GM12878 (cell line): Measurements from ENCODE around the gene HCAR2. TPM values are rescaled to one million over a fixed set of nuclear protein-coding genes. Genes with fewer than 3 reads are reported as not detected.

Experiments used
- ATAC-seq: fragments of 200-7000 bp; cut with Tn5 transposase; 3 replicates; pipeline ENCODE4 v1.9.1; 2020; ENCODE audit warnings: mild to moderate bottlenecking, moderate library complexity
- BruUV-seq: library from RNA; stranded (reverse); fragments of 400-500 nt; replicated peaks from 2 replicates; lab custom pipeline; 2021; lab: Mats Ljungman, UMichigan
- CTCF ChIA-PET: fragments of 300-600 bp; sonication (Branson Sonifier 250); formaldehyde crosslinking; extraction: SDS; loops from one replicate; lab custom pipeline; 2021; ENCODE audit warnings: inconsistent platforms; lab: Yijun Ruan, JAX
- POLR2A ChIA-PET: fragments of 350-600 bp; formaldehyde crosslinking; extraction: SDS; loops from one replicate; lab custom pipeline; 2021; ENCODE audit warnings: inconsistent platforms; lab: Charles Lee
- RAD21 ChIA-PET: fragments of 300-600 bp; sonication (Branson Sonifier 250); formaldehyde crosslinking; loops from one replicate; lab custom pipeline; 2023; ENCODE audit warnings: antibody characterized with exemption; ENCODE audit not compliant: unreplicated experiment; lab: Charles Lee
- SMC1A ChIA-PET: fragments of 300-600 bp; sonication (Branson Sonifier 250); formaldehyde crosslinking; loops from one replicate; lab custom pipeline; 2023; ENCODE audit not compliant: unreplicated experiment, uncharacterized antibody; lab: Charles Lee
- DNase-seq: peaks from one replicate; pipeline ENCODE4 v3.0.0-alpha.2; 2011; ENCODE audit warnings: low read depth, low spot score
- FAIRE-seq: peaks from 3 replicates; lab custom pipeline; 2011; peaks lifted over from hg19 to GRCh38; lab: Jason Lieb, UNC
- H2AFZ ChIP-seq: 2 replicates; pipeline ENCODE4 v1.6.0; 2011; ENCODE audit warnings: low read depth, low read length, control low read depth; ENCODE audit not compliant: control insufficient read depth
- H3K27ac ChIP-seq: 2 replicates; pipeline ENCODE4 v1.5.1; 2011; ENCODE audit warnings: control low read depth; ENCODE audit not compliant: control insufficient read depth, insufficient read depth
- H3K27me3 ChIP-seq, 2 experiments: replicated peaks in 1 of 2; 2 replicates each; pipeline versions ENCODE4 v1.6.0 to v1.6.1; 2011; ENCODE audit warnings: low read length in 1 of 2; ENCODE audit not compliant: control insufficient read depth in 2 of 2, insufficient read depth in 2 of 2
- H3K36me3 ChIP-seq, 2 experiments: 2 replicates each; pipeline ENCODE4 v1.5.1; 2011; ENCODE audit warnings: low read length in 1 of 2; ENCODE audit not compliant: control insufficient read depth in 2 of 2, insufficient read depth in 2 of 2
- H3K4me1 ChIP-seq: 2 replicates; pipeline ENCODE4 v1.6.1; 2011; ENCODE audit warnings: mild to moderate bottlenecking, low read length, moderate library complexity, mixed read lengths; ENCODE audit not compliant: control insufficient read depth, insufficient read depth
- H3K4me2 ChIP-seq: 2 replicates; pipeline ENCODE4 v1.6.0; 2011; ENCODE audit warnings: control low read depth; ENCODE audit not compliant: control insufficient read depth, insufficient read depth
- H3K4me3 ChIP-seq: fragments of 200-600 bp; sonication (generic); 2 replicates; pipeline ENCODE4 v1.5.1; 2016
- H3K79me2 ChIP-seq: 2 replicates; pipeline ENCODE4 v1.6.0; 2011; ENCODE audit warnings: low read length; ENCODE audit not compliant: control insufficient read depth, insufficient read depth
- H3K9ac ChIP-seq: 2 replicates; pipeline ENCODE4 v1.8.0; 2011; ENCODE audit warnings: low read length, control low read depth, mixed read lengths; ENCODE audit not compliant: control insufficient read depth, insufficient read depth
- H3K9me3 ChIP-seq: replicated peaks from 3 replicates; pipeline ENCODE4 v1.5.1; 2011; ENCODE audit warnings: mild to moderate bottlenecking, low read length; ENCODE audit not compliant: control insufficient read depth, insufficient read depth
- H4K20me1 ChIP-seq: 2 replicates; pipeline ENCODE4 v1.6.0; 2011; ENCODE audit not compliant: control insufficient read depth, insufficient read depth
- ATF2 ChIP-seq: IDR thresholded peaks from 2 replicates; pipeline ENCODE4 v1.6.1; 2012; ENCODE audit warnings: low read length, inconsistent platforms
- BRCA1 ChIP-seq: IDR thresholded peaks from 2 replicates; pipeline ENCODE4 v1.6.1; 2011; ENCODE audit warnings: low read depth, low read length, improper control_type of control experiment
- EP300 ChIP-seq, 2 experiments: fragments of 150-350 bp in 1 of 2; IDR thresholded peaks; 2 replicates each; pipeline ENCODE4 v1.6.1; 2011 to 2012; ENCODE audit warnings: low read depth in 2 of 2, low read length in 2 of 2, borderline replicate concordance in 1 of 2, improper control_type of control experiment in 1 of 2, inconsistent platforms in 1 of 2; ENCODE audit not compliant: control insufficient read depth in 1 of 2
- HCFC1 ChIP-seq: fragments of 150-350 bp; IDR thresholded peaks from 2 replicates; pipeline ENCODE4 v1.6.1; 2014; ENCODE audit warnings: low read length
- HDAC2 ChIP-seq: fragments of 200-600 bp; sonication (generic); IDR thresholded peaks from 2 replicates; pipeline ENCODE4 v1.6.1; 2017
- IKZF2 ChIP-seq, 2 experiments: fragments of 450-650 bp; IDR thresholded peaks; 2 replicates each; pipeline ENCODE4 v1.6.1; 2017; ENCODE audit warnings: mild to moderate bottlenecking in 2 of 2, moderate library complexity in 2 of 2
- JUNB ChIP-seq: IDR thresholded peaks from 2 replicates; pipeline ENCODE4 v1.6.1; 2016; ENCODE audit warnings: antibody characterized with exemption, mild to moderate bottlenecking
- KDM1A ChIP-seq: fragments of 200-600 bp; sonication (generic); IDR thresholded peaks from 2 replicates; pipeline ENCODE4 v1.6.1; 2016; ENCODE audit warnings: borderline replicate concordance
- MEF2B ChIP-seq: fragments of 450-650 bp; IDR thresholded peaks from 2 replicates; pipeline ENCODE4 v1.6.1; 2018; ENCODE audit warnings: mild to moderate bottlenecking, moderate library complexity; ENCODE audit not compliant: partially characterized antibody, poor library complexity, severe bottlenecking
- NFIC ChIP-seq: IDR thresholded peaks from 2 replicates; pipeline ENCODE4 v1.6.1; 2012; ENCODE audit warnings: low read depth, mild to moderate bottlenecking, inconsistent platforms, low read length, moderate library complexity
- NFXL1 ChIP-seq: fragments of 450-650 bp; IDR thresholded peaks from 2 replicates; pipeline ENCODE4 v1.6.1; 2017; ENCODE audit warnings: antibody characterized with exemption, mild to moderate bottlenecking, borderline replicate concordance
- PML ChIP-seq: IDR thresholded peaks from 2 replicates; pipeline ENCODE4 v1.6.1; 2012; ENCODE audit warnings: low read length, inconsistent platforms
- RELB ChIP-seq: fragments of 450-650 bp; IDR thresholded peaks from 2 replicates; pipeline ENCODE4 v1.6.1; 2017; ENCODE audit warnings: low read depth, mild to moderate bottlenecking, moderate library complexity
- SMAD5 ChIP-seq: IDR thresholded peaks from 2 replicates; pipeline ENCODE4 v1.6.1; 2016; ENCODE audit warnings: antibody characterized with exemption, low read depth
- TAF1 ChIP-seq: IDR thresholded peaks from 2 replicates; pipeline ENCODE4 v1.6.1; 2011; ENCODE audit warnings: mild to moderate bottlenecking, low read depth, low read length, borderline replicate concordance
- YY1 ChIP-seq: IDR thresholded peaks from 2 replicates; pipeline ENCODE4 v1.6.1; 2011; ENCODE audit warnings: low read depth, mild to moderate bottlenecking, low read length
- ZNF217 ChIP-seq: fragments of 450-650 bp; IDR thresholded peaks from 2 replicates; pipeline ENCODE4 v1.6.1; 2017; ENCODE audit warnings: antibody characterized with exemption, mild to moderate bottlenecking
- ZNF24 ChIP-seq: fragments of 450-650 bp; IDR thresholded peaks from 2 replicates; pipeline ENCODE4 v1.6.1; 2017; ENCODE audit warnings: antibody characterized with exemption, mild to moderate bottlenecking
- ZSCAN29 ChIP-seq: fragments of 450-650 bp; IDR thresholded peaks from 2 replicates; pipeline ENCODE4 v1.6.1; 2017; ENCODE audit warnings: mild to moderate bottlenecking, moderate library complexity
- WGBS: methylation state at CpG from one replicate; pipeline ENCODE4 v1.1.6; 2016; ENCODE audit warnings: low lambda C conversion rate; ENCODE audit not compliant: insufficient replicate concordance, insufficient coverage; ENCODE audit errors: missing lambda C conversion rate; 5-methylcytosine and 5-hydroxymethylcytosine counted together
- in situ Hi-C: fragments of 300-500 bp; cut with MboI; formaldehyde crosslinking; loops from 9 replicates; pipeline ENCODE4 v1.14.3; 2018; ENCODE audit warnings: mixed read lengths
- intact Hi-C: fragments of 100-400 bp; cut with micrococcal nuclease; formaldehyde crosslinking; loops from one replicate; pipeline ENCODE4 v1.14.2; 2022; ENCODE audit not compliant: unreplicated experiment
- polyA plus RNA-seq, 11 experiments: library from polyadenylated mRNA; depleted of rRNA in 4 of 11; unstranded in 6 of 11; stranded (reverse) in 5 of 11; fragments of >200 nt; fragmentation: Nextera tagmentation in 4 of 11; fragmentation: Illumina TruSeq in 1 of 11; extraction: Ambion mirVana in 4 of 11; extraction: Trizol in 1 of 11; gene quantifications; 1 replicate in 1 of 11; 2 replicates in 10 of 11; pipeline versions ENCODE4 v1.2.1 to v1.2.3, GENCODE V29; 2011 to 2016; ENCODE audit warnings: inconsistent platforms in 2 of 11, missing spikeins in 2 of 11, low read depth in 1 of 11
- total RNA-seq, 4 experiments: library from RNA; depleted of rRNA in 3 of 4; stranded (reverse); fragments of >200 nt in 3 of 4; fragmentation: Illumina TruSeq in 1 of 4; extraction: Trizol in 1 of 4; gene quantifications; 2 replicates each; pipeline versions ENCODE4 v1.2.1 to v1.2.3, GENCODE V29; 2013 to 2021
- TF ChIP-seq, protein P1 (sequence below): fragments of 450-650 bp; IDR thresholded peaks from 2 replicates; pipeline ENCODE4 v1.6.1; 2016; ENCODE audit warnings: mild to moderate bottlenecking

HCAR2 gene
- total and polyA plus RNA-seq, 10 of the 15 experiments (the other 5 are each of a cell fraction or from before 2014, with no cell fraction given), result 0.19 to 0.66 (median 0.35) TPM

DNA sequence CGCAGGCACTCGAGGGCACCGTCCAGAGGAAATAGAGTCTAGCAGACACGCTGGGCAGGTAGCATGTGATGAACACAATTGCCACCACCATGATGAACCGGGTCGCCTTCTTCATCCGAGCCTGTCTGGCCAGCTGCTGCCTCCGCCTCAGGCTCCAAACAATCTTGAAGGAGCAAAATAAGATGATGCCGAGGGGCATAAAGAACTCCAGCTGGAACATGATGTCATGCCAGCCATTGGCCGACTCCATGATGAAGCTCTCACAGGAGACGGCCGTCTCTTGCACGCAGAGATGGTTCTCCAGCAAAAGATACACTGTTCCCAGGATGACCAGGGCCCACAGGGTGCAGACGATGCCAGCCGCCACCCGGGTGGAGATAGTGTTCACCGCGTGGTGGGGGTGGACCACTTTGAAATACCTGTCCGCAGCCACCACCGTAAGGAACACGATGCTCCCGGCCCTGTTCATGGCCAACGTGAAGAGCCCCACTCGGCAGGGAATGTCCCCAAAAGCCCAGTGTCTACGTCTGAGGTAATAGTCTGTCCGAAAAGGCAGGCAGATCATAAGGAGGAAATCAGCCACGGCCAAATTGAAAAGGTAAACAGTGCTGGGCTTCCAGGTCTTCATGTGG, 26.5 kb upstream of the HCAR2 start (continued):
- TF ChIP-seq, protein P1, sequence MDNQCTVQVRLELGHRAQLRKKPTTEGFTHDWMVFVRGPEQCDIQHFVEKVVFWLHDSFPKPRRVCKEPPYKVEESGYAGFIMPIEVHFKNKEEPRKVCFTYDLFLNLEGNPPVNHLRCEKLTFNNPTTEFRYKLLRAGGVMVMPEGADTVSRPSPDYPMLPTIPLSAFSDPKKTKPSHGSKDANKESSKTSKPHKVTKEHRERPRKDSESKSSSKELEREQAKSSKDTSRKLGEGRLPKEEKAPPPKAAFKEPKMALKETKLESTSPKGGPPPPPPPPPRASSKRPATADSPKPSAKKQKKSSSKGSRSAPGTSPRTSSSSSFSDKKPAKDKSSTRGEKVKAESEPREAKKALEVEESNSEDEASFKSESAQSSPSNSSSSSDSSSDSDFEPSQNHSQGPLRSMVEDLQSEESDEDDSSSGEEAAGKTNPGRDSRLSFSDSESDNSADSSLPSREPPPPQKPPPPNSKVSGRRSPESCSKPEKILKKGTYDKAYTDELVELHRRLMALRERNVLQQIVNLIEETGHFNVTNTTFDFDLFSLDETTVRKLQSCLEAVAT, result no peak
- no peak for TF ChIP-seq IKZF2 (IDR thresholded peaks at IDR 0.05)
- no peak for TF ChIP-seq KDM1A
- TF ChIP-seq PML, result no peak
- TF ChIP-seq TAF1, result no peak
- TF ChIP-seq HCFC1, result no peak
- TF ChIP-seq EP300 (IDR thresholded peaks at IDR 0.05; ENCODE audit: borderline replicate concordance in 1 of 2, control insufficient read depth in 1 of 2, low read depth in 2 of 2, low read length in 2 of 2), result no peak
- no peak for TF ChIP-seq NFIC

- peak; percentile 37 for ATAC-seq
- peak overlapping the region; percentile 19; the same call in 1 of the 2 replicates for H3K4me3 ChIP-seq
- SMC1A ChIA-PET, result interaction anchor here (1.4 to 2.3 kb wide), 2 partner anchors 81 to 88 kb away, joined by 4 to 10 read pairs; no protein-coding TSS in a partner anchor
- RAD21 ChIA-PET, result interaction anchor here (0.6 to 1.2 kb wide), 3 partner anchors 87 to 227 kb away, joined by 3 read pairs; no protein-coding TSS in a partner anchor
- intact Hi-C loops (no loop called here), in situ Hi-C loops (no loop called here)
- H3K79me2 ChIP-seq, result no peaks in the 10 kb centered on the region
- H3K4me2 ChIP-seq, result peak overlapping the region; percentile 82
- DNase-seq, result peak; percentile 59
- no peaks in the 10 kb centered on the region for H4K20me1 ChIP-seq
- 1% methylated on average over 5 of the region's 5 CpGs for WGBS
- no peaks in the 10 kb centered on the region for H3K36me3 ChIP-seq
- no peak overlapping the region for H3K9ac ChIP-seq
- H3K27ac ChIP-seq, result peak overlapping the region; percentile 73
- peak; percentile 38 for FAIRE-seq
- CTCF ChIA-PET, result interaction anchor here (0.6 to 1.3 kb wide), 3 partner anchors 27 to 99 kb away, joined by 3 to 4 read pairs (median 3); no protein-coding TSS in a partner anchor
- no peak overlapping the region for H2AFZ ChIP-seq
- H3K9me3 ChIP-seq, result no peaks in the 10 kb centered on the region
- POLR2A ChIA-PET, result interaction anchor here (0.9 kb wide), 1 partner anchor 11 kb away, joined by 3 read pairs; no protein-coding TSS in a partner anchor
- H3K4me1 ChIP-seq, result peaks cover 45% of the 10 kb centered on the region
- no TSS peak for BruUV-seq
- H3K27me3 ChIP-seq, result no peaks in the 10 kb centered on the region
- peak; percentile 80 for TF ChIP-seq MEF2B
- TF ChIP-seq RELB, result peak; percentile 95
- TF ChIP-seq BRCA1, result no peak
- no peak for TF ChIP-seq HDAC2
- TF ChIP-seq SMAD5, result no peak
- peak; percentile 58; the same call in 1 of the 2 replicates for TF ChIP-seq ATF2
- peak; percentile 70; the same call in 1 of the 2 replicates for TF ChIP-seq ZNF24
- TF ChIP-seq JUNB, result 0 out of 2 replicates have a peak, but pooled peaks have one; percentile 55
- peak; percentile 69; the same call in 1 of the 2 replicates for TF ChIP-seq ZNF217
- no peak for TF ChIP-seq ZSCAN29
- TF ChIP-seq YY1, result no peak
- no peak for TF ChIP-seq NFXL1
Measured at GRCh38 chr12:122726080-122726558, 23.0 kb upstream of the HCAR2 start.
